ENCODE measurements around the gene SFSWAP.

- TF ChIP-seq POLR2AphosphoS5 (IDR thresholded peaks at IDR 0.05; ENCODE audit: low read depth, low read length) (no peak), TAF1 (IDR thresholded peaks at IDR 0.05; ENCODE audit: borderline replicate concordance, insufficient read depth, low read length) (no peak), REST (IDR thresholded peaks at IDR 0.05; ENCODE audit: insufficient read depth in 1 of 2, low read depth in 2 of 2, low read length in 2 of 2) (no peak), FOXP2 (optimal IDR thresholded peaks at IDR 0.05; ENCODE audit: borderline replicate concordance, extremely low read depth, extremely low read length, insufficient read depth) (no peak), SIN3A (IDR thresholded peaks at IDR 0.05; ENCODE audit: borderline replicate concordance, insufficient read depth, low read length) (no peak)
Measured at GRCh38 chr12:131803961-131804521, 93.2 kb downstream of the SFSWAP start.
